ENCODE data around the gene PRPH.
A peak's percentile ranks its signal among the peaks of the same experiment; 100 is the strongest.
"Not testable (repeated sequence)": the region's sequence is repeated elsewhere in the genome, so short reads cannot be mapped to it uniquely, and the experiment has no call there.

PRPH gene

DNA sequence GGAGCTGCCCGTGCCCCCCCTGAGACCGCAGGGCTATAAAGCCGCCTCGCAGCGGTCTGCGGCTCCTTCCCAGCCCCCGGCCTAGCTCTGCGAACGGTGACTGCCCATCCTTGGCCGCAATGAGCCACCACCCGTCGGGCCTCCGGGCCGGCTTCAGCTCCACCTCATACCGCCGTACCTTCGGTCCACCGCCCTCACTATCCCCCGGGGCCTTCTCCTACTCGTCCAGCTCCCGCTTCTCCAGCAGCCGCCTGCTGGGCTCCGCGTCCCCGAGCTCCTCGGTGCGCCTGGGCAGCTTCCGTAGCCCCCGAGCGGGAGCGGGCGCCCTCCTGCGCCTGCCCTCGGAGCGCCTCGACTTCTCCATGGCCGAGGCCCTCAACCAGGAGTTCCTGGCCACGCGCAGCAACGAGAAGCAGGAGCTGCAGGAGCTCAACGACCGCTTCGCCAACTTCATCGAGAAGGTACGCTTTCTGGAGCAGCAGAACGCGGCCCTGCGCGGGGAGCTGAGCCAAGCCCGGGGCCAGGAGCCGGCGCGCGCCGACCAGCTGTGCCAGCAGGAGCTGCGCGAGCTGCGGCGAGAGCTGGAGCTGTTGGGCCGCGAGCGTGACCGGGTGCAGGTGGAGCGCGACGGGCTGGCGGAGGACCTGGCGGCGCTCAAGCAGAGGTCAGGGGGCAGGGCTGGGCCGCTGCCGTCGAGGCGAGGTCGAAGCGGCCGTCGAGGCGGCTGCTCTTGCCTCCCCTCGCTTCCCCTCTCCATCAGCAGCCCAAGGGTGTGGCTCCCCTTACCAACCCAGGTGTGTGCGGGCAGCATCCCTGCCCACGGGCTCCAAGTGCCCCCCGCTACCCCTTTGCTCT is at the start of gene PRPH:
Gene PRPH (plus strand): TSS at position 66 of the 855 bp plus-strand sequence. CDS start 54 bp downstream, at position 120.
- no peak within 1 kb of the TSS for H3K4me3 Mint-ChIP-seq
- DNase-seq = peak; percentile 49
- H3K27me3 Mint-ChIP-seq = peaks cover 64% of the 10 kb centered on the region
- H3K4me1 Mint-ChIP-seq (ENCODE audit: low read depth) = peaks cover 17% of the 10 kb centered on the region
- H3K36me3 Mint-ChIP-seq (ENCODE audit: low read depth) = no peaks in the 10 kb centered on the region
- no peak within 1 kb of the TSS for H3K27ac Mint-ChIP-seq
- H3K9me3 Mint-ChIP-seq = no peaks in the 10 kb centered on the region

DNA sequence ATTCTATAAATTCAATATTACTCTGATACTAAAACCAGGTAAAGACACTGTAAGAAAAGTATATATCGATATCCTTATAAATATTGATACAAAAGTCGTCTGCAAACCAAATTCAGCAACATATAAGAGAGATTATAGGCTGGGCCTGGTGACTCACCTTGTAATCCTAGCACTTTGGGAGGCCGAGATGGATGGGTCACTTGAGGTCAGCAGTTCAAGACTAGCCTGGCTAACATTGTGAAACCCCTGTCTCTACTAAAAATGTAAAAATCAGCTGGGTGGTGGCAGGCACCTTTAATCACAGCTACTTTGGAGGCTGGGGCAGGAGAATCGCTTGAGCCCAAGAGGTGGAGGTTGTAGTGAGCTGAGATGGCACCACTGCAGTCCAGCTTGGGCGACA is 43.6 kb upstream of the PRPH start:
- peaks cover 7% of the 10 kb centered on the region for H3K4me1 Mint-ChIP-seq (ENCODE audit: low read depth)
- no peak for DNase-seq
- no peaks in the 10 kb centered on the region for H3K9me3 Mint-ChIP-seq
- H3K4me3 Mint-ChIP-seq = no peak overlapping the region
- H3K27me3 Mint-ChIP-seq = no peaks in the 10 kb centered on the region
- H3K36me3 Mint-ChIP-seq (ENCODE audit: low read depth) = no peaks in the 10 kb centered on the region
- no peak overlapping the region for H3K27ac Mint-ChIP-seq

DNA sequence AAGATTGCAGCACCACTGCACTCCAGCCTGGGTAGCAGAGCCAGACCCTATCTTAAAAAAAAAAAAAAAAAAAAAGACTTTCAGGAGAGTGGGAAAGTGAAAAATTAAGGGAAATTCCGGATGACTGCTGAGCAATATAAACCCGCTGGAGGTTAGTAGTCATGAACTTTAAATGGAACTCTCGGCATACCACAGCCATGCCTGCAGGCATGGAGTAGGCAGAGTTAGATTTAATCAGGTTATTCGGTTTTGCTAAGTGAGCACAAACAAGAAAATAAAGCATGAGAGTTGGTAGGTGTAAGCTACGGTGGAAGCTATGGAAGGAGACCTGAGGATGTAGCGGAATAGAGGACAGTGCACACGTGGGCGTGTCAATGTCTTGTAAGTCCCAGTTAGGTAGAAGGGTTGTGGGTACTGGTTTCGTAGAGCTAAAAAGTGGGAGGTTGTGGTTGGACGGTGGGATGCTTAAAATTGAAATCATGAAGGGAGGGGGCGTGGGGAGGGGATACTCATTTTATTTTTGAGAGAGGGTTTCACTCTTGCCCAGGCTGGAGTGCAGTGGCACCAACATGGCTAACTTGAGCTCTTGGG is 41.8 kb upstream of the PRPH start:
- Mint-ChIP-seq H3K27me3 (no peaks in the 10 kb centered on the region), H3K27ac (no peak overlapping the region), H3K4me1 (ENCODE audit: low read depth) (peaks cover 7% of the 10 kb centered on the region), H3K36me3 (ENCODE audit: low read depth) (no peaks in the 10 kb centered on the region), H3K9me3 (no peaks in the 10 kb centered on the region), H3K4me3 (no peak overlapping the region)
- DNase-seq = no peak

DNA sequence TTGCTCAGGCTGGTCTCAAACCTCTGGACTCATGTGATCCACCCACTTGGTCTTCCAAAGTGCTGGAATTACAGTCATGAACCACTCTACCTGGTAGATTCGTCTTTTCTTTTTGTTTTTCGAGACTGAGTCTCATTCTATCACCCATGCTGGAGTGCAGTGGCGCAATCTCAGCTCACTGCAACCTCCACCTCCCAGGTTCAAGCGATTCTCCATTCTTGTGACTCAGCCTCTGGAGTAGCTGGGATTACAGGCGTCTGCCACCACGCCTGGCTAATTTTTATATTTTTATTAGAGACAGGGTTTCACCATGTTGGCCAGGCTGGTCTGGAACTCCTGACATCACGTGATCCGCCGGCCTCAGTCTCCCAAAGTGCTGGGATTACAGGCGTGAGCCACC is 39.5 kb upstream of the PRPH start:
- H3K4me1 Mint-ChIP-seq (ENCODE audit: low read depth) = peaks cover 12% of the 10 kb centered on the region
- not testable (repeated sequence) for DNase-seq; H3K4me3 Mint-ChIP-seq; H3K36me3 Mint-ChIP-seq (ENCODE audit: low read depth); H3K27me3 Mint-ChIP-seq; H3K27ac Mint-ChIP-seq; H3K9me3 Mint-ChIP-seq

DNA sequence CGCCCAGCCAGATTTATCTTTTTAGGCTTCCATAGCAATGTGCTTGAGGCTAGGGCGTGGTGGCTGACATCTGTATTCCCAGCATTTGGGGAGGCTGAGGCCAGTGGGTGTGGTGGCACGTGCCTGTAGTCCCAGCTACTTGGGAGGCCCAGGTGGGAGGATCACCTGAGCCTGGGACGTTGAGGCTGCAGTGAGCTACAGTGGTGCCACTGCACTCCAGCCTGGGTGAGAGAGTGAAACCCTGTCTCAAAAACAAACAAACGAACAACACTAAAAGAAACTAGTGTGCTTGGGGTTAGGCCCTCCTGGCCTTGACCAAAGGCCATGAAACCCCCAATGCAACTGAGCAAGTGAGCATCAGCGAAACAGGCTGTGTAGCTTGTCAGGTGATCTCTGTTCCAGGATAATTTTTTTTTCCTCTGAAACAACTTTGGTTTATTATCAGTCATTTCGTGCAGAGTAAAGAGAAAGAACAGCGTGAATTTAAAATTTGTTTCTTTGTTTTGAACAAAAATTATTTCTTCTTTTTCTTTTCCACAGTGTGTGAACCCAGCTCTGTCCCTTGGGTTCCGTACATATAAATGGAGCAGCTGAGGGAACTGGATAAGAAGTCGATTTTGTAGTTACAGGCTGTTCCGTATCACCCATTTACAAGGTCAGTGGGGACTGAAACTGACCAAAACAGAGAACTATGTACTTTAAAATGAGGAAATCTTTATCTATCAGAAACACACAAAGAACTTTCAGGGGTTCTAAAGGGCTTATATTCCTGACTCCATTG is 38.9 kb upstream of the PRPH start:
- Mint-ChIP-seq H3K27me3 (no peaks in the 10 kb centered on the region), H3K4me1 (ENCODE audit: low read depth) (peaks cover 12% of the 10 kb centered on the region), H3K27ac (no peak overlapping the region), H3K4me3 (no peak overlapping the region), H3K36me3 (ENCODE audit: low read depth) (no peaks in the 10 kb centered on the region), H3K9me3 (no peaks in the 10 kb centered on the region)
- DNase-seq = no peak

DNA sequence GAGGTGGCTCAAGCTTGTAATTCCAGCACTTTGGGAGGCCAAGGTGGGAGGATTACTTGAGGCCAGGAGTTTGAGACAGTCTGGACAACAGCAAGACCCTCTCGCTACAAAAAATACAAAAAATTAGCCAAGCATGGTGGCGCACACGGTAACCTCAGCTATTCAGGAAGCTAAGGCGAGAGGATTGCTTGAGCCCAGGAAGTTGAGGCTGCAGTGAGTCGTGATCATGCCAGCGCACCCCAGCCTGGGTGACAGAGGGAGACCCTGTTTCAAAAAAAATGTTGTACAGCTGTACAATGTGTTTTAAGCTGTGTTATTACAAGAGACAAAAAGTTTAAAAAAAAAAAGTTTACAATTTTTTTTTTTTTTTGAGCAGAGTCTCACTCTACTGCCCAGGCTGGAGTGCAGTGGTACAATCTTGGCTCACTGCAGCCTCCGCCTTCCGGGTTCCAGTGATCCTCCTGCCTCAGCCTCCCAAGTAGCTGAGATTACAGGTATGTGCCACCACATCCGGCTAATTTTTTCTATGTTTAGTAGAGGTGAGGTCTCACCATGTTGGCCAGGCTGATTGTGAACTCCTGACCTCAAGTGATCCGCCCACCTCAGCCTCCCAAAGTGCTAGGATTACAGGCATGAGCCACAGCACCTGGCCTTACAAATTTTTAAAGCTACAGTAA is 37.3 kb upstream of the PRPH start:
- H3K36me3 Mint-ChIP-seq (ENCODE audit: low read depth); H3K9me3 Mint-ChIP-seq; DNase-seq; H3K4me3 Mint-ChIP-seq; H3K27ac Mint-ChIP-seq; H3K27me3 Mint-ChIP-seq: not testable (repeated sequence)
- peaks cover 10% of the 10 kb centered on the region for H3K4me1 Mint-ChIP-seq (ENCODE audit: low read depth)

DNA sequence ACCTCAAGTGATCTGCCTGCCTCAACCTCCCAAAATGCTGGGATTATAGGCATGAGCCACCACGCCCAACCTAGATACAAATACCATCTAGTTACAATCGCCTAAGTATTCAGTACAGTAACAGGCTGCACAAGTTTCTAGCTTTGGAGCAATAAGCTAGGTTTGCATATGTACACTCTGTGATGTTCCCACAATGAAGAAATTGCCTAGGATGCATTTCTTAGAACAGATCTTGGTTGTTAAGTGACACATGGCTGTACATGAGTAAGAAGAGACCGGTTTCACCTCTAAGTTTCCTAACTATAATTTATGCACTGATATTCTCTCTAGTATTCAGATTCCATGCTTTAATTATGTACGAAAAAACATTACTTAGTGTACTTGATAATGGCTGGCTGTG is 35.5 kb upstream of the PRPH start:
- DNase-seq = no peak
- peaks cover 14% of the 10 kb centered on the region for H3K4me1 Mint-ChIP-seq (ENCODE audit: low read depth)
- H3K27ac Mint-ChIP-seq = no peak overlapping the region
- peaks cover 2% of the 10 kb centered on the region for H3K36me3 Mint-ChIP-seq (ENCODE audit: low read depth)
- H3K27me3 Mint-ChIP-seq = no peaks in the 10 kb centered on the region
- no peaks in the 10 kb centered on the region for H3K9me3 Mint-ChIP-seq
- no peak overlapping the region for H3K4me3 Mint-ChIP-seq

DNA sequence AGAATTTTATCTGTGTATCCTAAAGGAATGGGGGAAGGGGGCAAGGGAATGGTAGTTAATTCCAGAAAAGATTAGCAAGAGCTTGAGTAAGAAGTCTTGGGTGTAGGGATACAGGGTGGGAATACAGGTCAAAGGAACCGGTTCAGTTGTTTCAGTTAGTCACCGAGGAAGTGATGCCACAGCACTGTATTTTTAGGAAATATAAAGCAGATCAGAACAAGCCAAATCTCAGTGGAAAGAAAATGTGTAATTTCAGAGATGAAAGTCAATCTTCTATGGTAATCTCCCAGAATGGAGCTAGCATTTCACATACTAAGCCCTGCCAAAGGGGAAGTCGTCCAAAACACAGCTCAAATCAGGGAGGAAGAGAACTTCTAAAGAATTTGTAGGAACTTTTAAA is 34.8 kb upstream of the PRPH start:
- Mint-ChIP-seq H3K27ac (no peak overlapping the region), H3K4me1 (ENCODE audit: low read depth) (peaks cover 14% of the 10 kb centered on the region), H3K27me3 (no peaks in the 10 kb centered on the region), H3K4me3 (no peak overlapping the region), H3K36me3 (ENCODE audit: low read depth) (peaks cover 5% of the 10 kb centered on the region), H3K9me3 (no peaks in the 10 kb centered on the region)
- DNase-seq = no peak

DNA sequence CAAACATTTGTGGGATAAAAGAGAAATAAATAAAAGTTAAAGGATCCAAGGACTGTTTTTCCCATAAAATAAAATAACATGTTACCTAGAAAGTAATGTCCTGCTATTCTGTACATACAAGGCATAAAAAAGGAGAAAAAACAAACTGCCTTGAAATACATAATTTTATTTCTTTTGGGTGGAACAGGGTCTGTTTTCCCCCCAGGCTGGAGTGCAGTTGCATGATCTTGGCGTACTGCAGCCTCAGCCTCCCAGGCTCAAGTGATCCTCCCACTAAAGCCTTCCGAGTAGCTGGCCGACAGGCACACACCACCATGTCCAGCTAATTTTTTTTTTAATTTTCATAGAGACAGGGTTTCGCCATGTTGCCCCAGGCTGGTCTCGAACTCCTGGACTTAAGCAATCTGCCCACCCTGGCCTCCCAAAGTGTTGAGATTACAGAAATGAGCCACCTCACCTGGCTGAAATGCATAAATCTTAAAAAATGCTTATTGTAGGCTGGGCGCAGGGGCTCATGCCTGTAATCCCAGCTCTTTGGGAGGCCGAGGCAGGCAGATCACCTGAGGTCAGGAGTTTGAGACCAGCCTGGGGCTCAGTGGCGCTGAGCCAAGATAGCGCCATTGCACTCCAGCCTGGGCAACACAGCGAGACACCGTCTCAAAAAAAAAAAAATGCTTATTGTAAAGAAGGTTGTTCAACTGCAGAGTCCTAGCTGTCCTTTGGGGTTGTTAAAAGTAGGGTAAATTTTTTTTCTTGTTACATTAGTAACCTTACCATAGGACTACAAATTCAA is 34.2 kb upstream of the PRPH start:
- Mint-ChIP-seq H3K4me3 (no peak overlapping the region), H3K27ac (no peak overlapping the region), H3K36me3 (ENCODE audit: low read depth) (peaks cover 11% of the 10 kb centered on the region), H3K9me3 (no peaks in the 10 kb centered on the region), H3K4me1 (ENCODE audit: low read depth) (peaks cover 17% of the 10 kb centered on the region), H3K27me3 (no peaks in the 10 kb centered on the region)
- no peak for DNase-seq

DNA sequence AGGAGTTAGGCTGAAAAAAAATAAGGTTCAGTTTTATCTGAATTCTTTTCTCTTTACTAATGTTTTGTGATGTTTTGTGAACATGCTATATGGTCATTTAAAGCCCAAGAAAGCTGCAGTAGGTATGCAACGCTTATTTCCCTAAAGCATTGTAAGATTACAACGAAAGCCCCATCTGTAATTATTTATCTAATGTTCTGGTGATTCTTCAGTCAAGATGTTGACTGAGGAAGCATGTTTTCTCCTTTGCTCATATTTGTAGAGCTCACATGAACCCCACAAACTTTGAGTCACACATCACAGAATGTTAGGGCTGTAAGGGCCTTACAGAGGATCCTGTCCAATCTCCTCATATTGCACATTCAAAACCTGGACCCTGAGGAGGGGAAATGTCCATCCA is 33.2 kb upstream of the PRPH start:
- no peak overlapping the region for H3K27ac Mint-ChIP-seq

DNA sequence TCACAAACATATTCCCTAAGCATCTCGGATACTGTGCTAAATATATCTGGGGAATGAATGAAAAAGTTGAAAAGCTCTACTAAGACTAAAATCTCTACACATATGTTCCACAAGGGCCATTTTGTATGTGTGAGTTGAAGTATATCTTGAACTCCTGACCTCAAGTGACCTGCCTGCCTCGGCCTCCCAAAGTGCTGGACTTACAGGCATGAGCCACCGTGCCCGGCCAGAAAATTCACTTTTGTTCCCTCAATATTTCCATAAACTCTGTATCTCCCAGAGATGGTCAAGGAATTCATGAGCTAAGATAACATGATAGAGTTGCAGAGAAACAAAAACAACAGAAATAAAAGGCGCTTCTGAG is 31.6 kb upstream of the PRPH start:
- Mint-ChIP-seq H3K27me3 (no peaks in the 10 kb centered on the region), H3K9me3 (no peaks in the 10 kb centered on the region), H3K36me3 (ENCODE audit: low read depth) (peaks cover 37% of the 10 kb centered on the region), H3K27ac (no peak overlapping the region), H3K4me1 (ENCODE audit: low read depth) (peaks cover 35% of the 10 kb centered on the region), H3K4me3 (peak overlapping the region; percentile 84)
- no peak for DNase-seq

More for the DNA sequence above, 33.2 kb upstream of the PRPH start:
- no peak for DNase-seq
- Mint-ChIP-seq H3K27me3 (no peaks in the 10 kb centered on the region), H3K9me3 (no peaks in the 10 kb centered on the region), H3K4me3 (no peak overlapping the region), H3K36me3 (ENCODE audit: low read depth) (peaks cover 21% of the 10 kb centered on the region), H3K4me1 (ENCODE audit: low read depth) (peaks cover 22% of the 10 kb centered on the region)

DNA sequence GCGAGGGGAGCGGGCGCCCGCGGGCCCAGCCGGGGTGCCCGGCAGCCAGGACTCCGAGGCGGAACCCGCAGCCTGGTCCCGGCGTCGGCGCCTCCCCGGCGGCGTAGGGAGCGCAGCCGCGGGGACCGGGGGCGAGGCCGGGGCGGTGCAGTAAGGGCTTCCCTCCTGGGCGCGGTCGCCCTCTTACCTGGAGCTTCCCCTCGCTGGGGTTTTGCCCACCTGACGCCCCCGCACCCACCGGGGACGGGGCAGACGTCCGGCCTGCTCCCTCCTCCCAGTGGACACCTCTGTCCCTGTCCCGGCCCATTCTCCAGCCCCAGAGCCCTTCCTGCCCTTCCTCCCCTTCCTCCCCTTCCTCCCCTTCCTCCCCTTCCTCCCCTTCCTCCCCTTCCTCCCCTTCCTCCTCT is 30.5 kb upstream of the PRPH start:
- H3K9me3 Mint-ChIP-seq = no peaks in the 10 kb centered on the region
- DNase-seq = no peak

DNA sequence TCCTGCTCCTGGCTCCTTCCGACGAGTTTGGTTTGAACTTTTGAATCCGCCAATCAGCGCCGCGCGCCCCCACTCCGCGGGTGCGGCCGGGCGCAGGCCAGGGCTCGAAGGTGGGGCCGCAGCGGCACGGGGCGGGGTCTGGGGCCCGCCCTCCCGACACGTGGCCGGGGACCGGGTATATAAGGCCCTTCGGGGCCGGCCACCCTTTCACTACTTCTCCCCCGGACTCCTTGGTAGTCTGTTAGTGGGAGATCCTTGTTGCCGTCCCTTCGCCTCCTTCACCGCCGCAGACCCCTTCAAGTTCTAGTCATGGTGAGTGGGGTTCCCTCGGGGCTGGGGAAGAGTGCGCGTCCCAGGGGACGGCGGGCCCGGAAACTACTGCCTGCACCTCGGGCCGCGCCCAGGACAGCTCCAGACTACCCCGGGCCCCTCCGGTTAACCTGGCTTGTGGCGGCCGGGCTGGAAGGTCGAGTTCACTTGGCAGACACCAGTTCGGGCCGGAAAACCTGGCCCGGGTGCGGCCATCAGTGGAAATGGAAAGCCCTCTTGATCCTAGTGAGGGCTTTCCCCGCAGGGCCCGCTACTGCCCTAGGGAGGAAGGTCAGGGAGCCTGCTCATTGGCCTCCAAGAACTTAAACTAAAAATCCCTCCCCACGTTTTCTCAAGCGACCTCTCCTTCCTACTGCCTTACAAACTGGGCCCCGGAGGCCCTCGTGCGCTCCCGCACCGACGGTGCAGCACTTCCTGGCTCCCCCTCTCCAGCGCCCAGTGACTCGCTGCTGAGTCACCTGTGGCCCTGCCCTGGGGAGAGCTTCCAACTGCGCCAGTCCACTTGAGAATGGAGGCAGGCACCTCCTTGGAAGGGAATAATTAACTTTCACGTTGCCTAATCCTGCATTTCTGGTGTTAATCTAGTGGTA is 29.8 kb upstream of the PRPH start, which contains the start of gene TUBA1C:
Gene TUBA1C (plus strand): TSS at position 210 of the 920 bp plus-strand sequence. CDS start 100 bp downstream, at position 310.
- H3K9me3 Mint-ChIP-seq = no peaks in the 10 kb centered on the region
- peak; percentile 96 for DNase-seq
- H3K27ac Mint-ChIP-seq = peak within 1 kb of the TSS; percentile 98
- H3K36me3 Mint-ChIP-seq (ENCODE audit: low read depth) = peaks cover 55% of the 10 kb centered on the region
- peak within 1 kb of the TSS; percentile 96 for H3K4me3 Mint-ChIP-seq
- no peaks in the 10 kb centered on the region for H3K27me3 Mint-ChIP-seq
- peaks cover 50% of the 10 kb centered on the region for H3K4me1 Mint-ChIP-seq (ENCODE audit: low read depth)

More for the DNA sequence above, 30.5 kb upstream of the PRPH start:
- H3K27me3 Mint-ChIP-seq = no peaks in the 10 kb centered on the region
- peaks cover 48% of the 10 kb centered on the region for H3K36me3 Mint-ChIP-seq (ENCODE audit: low read depth)
- peaks cover 46% of the 10 kb centered on the region for H3K4me1 Mint-ChIP-seq (ENCODE audit: low read depth)
- peak overlapping the region; percentile 88 for H3K27ac Mint-ChIP-seq
- peak overlapping the region; percentile 96 for H3K4me3 Mint-ChIP-seq
